H9 (cell line): Measurements from ENCODE around the gene KIF12. TPM values are rescaled to one million over a fixed set of nuclear protein-coding genes. Genes with fewer than 3 reads are reported as not detected.

ENCODE experiments used
- DNase-seq: peaks from one replicate; pipeline ENCODE4 v3.0.0-alpha.2; 2017
- H2AFZ ChIP-seq: one replicate; pipeline ENCODE4 v1.6.1; 2013; ENCODE audit warnings: mild to moderate bottlenecking, low read length, control low read depth, moderate library complexity
- H2AK5ac ChIP-seq: 2 replicates; pipeline ENCODE4 v1.6.1; 2013; ENCODE audit warnings: low read length, control low read depth, mixed read lengths; ENCODE audit not compliant: insufficient read length
- H2BK120ac ChIP-seq: one replicate; pipeline ENCODE4 v1.6.1; 2013; ENCODE audit warnings: low read depth, mild to moderate bottlenecking, low read length, control low read depth, inconsistent platforms; ENCODE audit not compliant: poor library complexity, severe bottlenecking
- H2BK12ac ChIP-seq: 2 replicates; pipeline ENCODE4 v1.6.1; 2013; ENCODE audit warnings: low read length, control low read depth, mixed read lengths, low read depth; ENCODE audit not compliant: insufficient read length
- H2BK15ac ChIP-seq: 2 replicates; pipeline ENCODE4 v1.6.1; 2013; ENCODE audit warnings: low read depth, low read length, control low read depth
- H2BK20ac ChIP-seq: one replicate; pipeline ENCODE4 v1.6.1; 2013; ENCODE audit warnings: low read depth, mild to moderate bottlenecking, low read length, control low read depth, inconsistent platforms; ENCODE audit not compliant: poor library complexity, severe bottlenecking
- H2BK5ac ChIP-seq: 2 replicates; pipeline ENCODE4 v1.6.1; 2013; ENCODE audit warnings: low read length, control low read depth, mixed read lengths; ENCODE audit not compliant: insufficient read length
- H3K14ac ChIP-seq: 2 replicates; pipeline ENCODE4 v1.6.1; 2013; ENCODE audit warnings: low read length, control low read depth; ENCODE audit not compliant: insufficient read depth
- H3K18ac ChIP-seq: 2 replicates; pipeline ENCODE4 v1.6.1; 2013; ENCODE audit warnings: low read depth, mild to moderate bottlenecking, mixed read lengths, low read length, control low read depth; ENCODE audit not compliant: insufficient read length
- H3K23ac ChIP-seq: 2 replicates; pipeline ENCODE4 v1.6.1; 2013; ENCODE audit warnings: low read length, control low read depth, mixed read lengths, low read depth; ENCODE audit not compliant: insufficient read length
- H3K23me2 ChIP-seq: 2 replicates; pipeline ENCODE4 v1.6.1; 2013; ENCODE audit warnings: low read depth, mild to moderate bottlenecking, mixed read lengths, low read length, control low read depth; ENCODE audit not compliant: insufficient read length, poor library complexity, severe bottlenecking
- H3K27ac ChIP-seq: 2 replicates; pipeline ENCODE4 v1.5.1; 2013; ENCODE audit warnings: low read length, control low read depth, mixed read lengths, low read depth; ENCODE audit not compliant: insufficient read length
- H3K27me3 ChIP-seq: 2 replicates; pipeline ENCODE4 v1.6.1; 2013; ENCODE audit warnings: low read length, control low read depth, inconsistent platforms; ENCODE audit not compliant: insufficient read depth
- H3K4ac ChIP-seq: 2 replicates; pipeline ENCODE4 v1.6.1; 2013; ENCODE audit warnings: low read depth, mild to moderate bottlenecking, control low read depth, inconsistent platforms, low read length, moderate library complexity
- H3K4me1 ChIP-seq: 2 replicates; pipeline ENCODE4 v1.6.1; 2013; ENCODE audit warnings: low read length, control low read depth, inconsistent platforms; ENCODE audit not compliant: insufficient read depth
- H3K4me2 ChIP-seq: 2 replicates; pipeline ENCODE4 v1.6.1; 2013; ENCODE audit warnings: low read length, control low read depth, mixed read lengths; ENCODE audit not compliant: insufficient read length, insufficient read depth
- H3K56ac ChIP-seq: 2 replicates; pipeline ENCODE4 v1.6.1; 2013; ENCODE audit warnings: low read depth, mild to moderate bottlenecking, mixed read lengths, low read length, control low read depth; ENCODE audit not compliant: insufficient read length
- H3K79me1 ChIP-seq: 2 replicates; pipeline ENCODE4 v1.6.1; 2013; ENCODE audit warnings: low read depth, mild to moderate bottlenecking, moderate library complexity, low read length, control low read depth, inconsistent platforms; ENCODE audit not compliant: insufficient read depth, poor library complexity, severe bottlenecking
- H3K79me2 ChIP-seq: 2 replicates; pipeline ENCODE4 v1.6.1; 2013; ENCODE audit warnings: low read length, control low read depth, inconsistent platforms; ENCODE audit not compliant: insufficient read depth
- H3K9ac ChIP-seq: 2 replicates; pipeline ENCODE4 v1.6.1; 2013; ENCODE audit warnings: low read length, control low read depth, mixed read lengths; ENCODE audit not compliant: insufficient read length; ENCODE audit errors: extremely low read depth
- H3K9me3 ChIP-seq: one replicate; pipeline ENCODE4 v1.6.1; 2013; ENCODE audit warnings: low read depth, low read length, inconsistent platforms; ENCODE audit not compliant: control insufficient read depth
- H3T11ph ChIP-seq: one replicate; pipeline ENCODE4 v1.6.1; 2013; ENCODE audit warnings: mild to moderate bottlenecking, low read length, control low read depth, inconsistent platforms
- H4K20me1 ChIP-seq: one replicate; pipeline ENCODE4 v1.6.1; 2013; ENCODE audit not compliant: control insufficient read depth, insufficient read length, insufficient read depth
- H4K5ac ChIP-seq: 2 replicates; pipeline ENCODE4 v1.6.1; 2013; ENCODE audit warnings: low read depth, mild to moderate bottlenecking, mixed read lengths, low read length, control low read depth; ENCODE audit not compliant: insufficient read length
- H4K8ac ChIP-seq: replicated peaks from 2 replicates; pipeline ENCODE4 v1.6.1; 2013; ENCODE audit warnings: low read length, control low read depth, mixed read lengths, low read depth; ENCODE audit not compliant: insufficient read length
- H4K91ac ChIP-seq: 2 replicates; pipeline ENCODE4 v1.6.1; 2013; ENCODE audit warnings: low read depth, mild to moderate bottlenecking, moderate library complexity, mixed read lengths, low read length, control low read depth; ENCODE audit not compliant: insufficient read length
- H3K27ac Mint-ChIP-seq, 3 experiments: 2 replicates in 2 of 3; 3 replicates in 1 of 3; pipeline ENCODE4 v1.8.0; 2020 to 2021; ENCODE audit warnings: mixed read lengths in 3 of 3, mild to moderate bottlenecking in 1 of 3, moderate library complexity in 1 of 3
- H3K27me3 Mint-ChIP-seq: 2 replicates; pipeline ENCODE4 v1.8.0; 2021; ENCODE audit warnings: low read depth, mild to moderate bottlenecking, moderate library complexity, mixed read lengths
- H3K36me3 Mint-ChIP-seq, 3 experiments: 2 replicates in 2 of 3; 3 replicates in 1 of 3; pipeline ENCODE4 v1.8.0; 2020 to 2021; ENCODE audit warnings: low read depth in 3 of 3, mixed read lengths in 3 of 3; ENCODE audit not compliant: insufficient read depth in 1 of 3
- H3K4me1 Mint-ChIP-seq, 2 experiments: 2 replicates each; pipeline ENCODE4 v1.8.0; 2020; ENCODE audit warnings: mixed read lengths in 2 of 2
- H3K4me3 Mint-ChIP-seq, 2 experiments: 2 replicates in 1 of 2; 3 replicates in 1 of 2; pipeline ENCODE4 v1.8.0; 2020 to 2021; ENCODE audit warnings: mild to moderate bottlenecking in 2 of 2, mixed read lengths in 2 of 2, moderate library complexity in 1 of 2
- H3K9me3 Mint-ChIP-seq, 2 experiments: 2 replicates in 1 of 2; 3 replicates in 1 of 2; pipeline ENCODE4 v1.8.0; 2020; ENCODE audit warnings: mild to moderate bottlenecking in 2 of 2, mixed read lengths in 2 of 2, moderate library complexity in 1 of 2
- CTCF ChIP-seq: fragments of 200-600 bp; sonication (generic); conservative IDR thresholded peaks from 3 replicates; pipeline ENCODE4 v1.8.0; 2021; ENCODE audit warnings: antibody characterized with exemption, mild to moderate bottlenecking
- WGBS: extraction: QIAGEN DNeasy Blood & Tissue Kit; methylation state at CpG from one replicate; pipeline ENCODE4 v1.1.7; 2013; ENCODE audit warnings: missing lambda C conversion rate, low lambda C conversion rate, mixed read lengths; ENCODE audit not compliant: insufficient read length; ENCODE audit errors: extremely low coverage; 5-methylcytosine and 5-hydroxymethylcytosine counted together
- total RNA-seq: library from RNA; stranded (reverse); gene quantifications from 2 replicates; pipeline ENCODE4 v1.2.1, GENCODE V29; 2021

Gene KIF12
- total RNA-seq, 1 experiment from 2014 or later: 3.3 TPM

GRCh38 chr9:114087721-114088120 is 11.4 kb downstream of the KIF12 start:
- Histone ChIP-seq H3K79me1 (no peaks in the 10 kb centered on the region), H4K91ac (no peak overlapping the region), H3K27ac (no peak overlapping the region), H3K4me1 (no peaks in the 10 kb centered on the region), H2BK5ac (no peak overlapping the region), H2AFZ (no peak overlapping the region), H3K23ac (no peak overlapping the region), H3K4ac (no peak overlapping the region), H4K20me1 (no peaks in the 10 kb centered on the region), H3T11ph (no peak overlapping the region), H2BK12ac (no peak overlapping the region), H3K9me3 (no peaks in the 10 kb centered on the region), H3K56ac (no peak overlapping the region), H4K5ac (no peak overlapping the region), H3K18ac (no peak overlapping the region), H2BK20ac (no peak overlapping the region), H3K14ac (no peak overlapping the region), H2BK15ac (no peak overlapping the region), H3K9ac (no peak overlapping the region), H3K79me2 (no peaks in the 10 kb centered on the region), H3K27me3 (no peaks in the 10 kb centered on the region), H2BK120ac (no peak overlapping the region), H3K4me2 (no peak overlapping the region), H2AK5ac (no peak overlapping the region), H3K23me2 (no peaks in the 10 kb centered on the region), H4K8ac (no peak overlapping the region)
- DNase-seq: no peak
- Mint-ChIP-seq H3K27ac (no peak overlapping the region), H3K4me1 (0 out of 4 replicates have a peak, but pooled peaks cover 0 to under 1% of the 10 kb centered on the region in 2 experiments), H3K9me3 (no peaks in the 10 kb centered on the region), H3K36me3 (peaks cover 0 to 1% (median 0%) of the 10 kb centered on the region in 3 experiments; a peak in 2 of 7 replicates), H3K27me3 (peaks cover 26% of the 10 kb centered on the region), H3K4me3 (no peak overlapping the region)
- TF ChIP-seq CTCF: no peak
- WGBS: no CpG with 5 or more reads among the region's 7 CpGs
